DMS53 treated with DMSO at 0.1 percent for 48 hours (cell line): ENCODE measurements around the gene SH3BP5L.

Source experiments
- DNase-seq: peaks from one replicate; lab custom pipeline; 2025; ENCODE audit not compliant: unreplicated experiment; lab: John Stamatoyannopoulos, UW

SH3BP5L gene

GRCh38 chr1:248851390-248851789 is 25.7 kb upstream of the SH3BP5L start:
- DNase-seq = no peak

- DNase-seq = no peak
Observed at GRCh38 chr1:248850536-248851251, 25.0 kb upstream of the SH3BP5L start.

- no peak for DNase-seq
Observed at GRCh38 chr1:248850124-248850523, 24.4 kb upstream of the SH3BP5L start.

GRCh38 chr1:248849637-248850036 is 23.9 kb upstream of the SH3BP5L start:
- no peak for DNase-seq

- no peak for DNase-seq
Observed at GRCh38 chr1:248849152-248849551, 23.4 kb upstream of the SH3BP5L start.

- DNase-seq = no peak
Observed at GRCh38 chr1:248848602-248849001, 22.9 kb upstream of the SH3BP5L start.

- no peak for DNase-seq
Observed at GRCh38 chr1:248847956-248848561, 22.3 kb upstream of the SH3BP5L start.

- no peak for DNase-seq
Observed at GRCh38 chr1:248847181-248847955, 21.7 kb upstream of the SH3BP5L start.

- DNase-seq = no peak
Observed at GRCh38 chr1:248844526-248844925, 18.8 kb upstream of the SH3BP5L start.

GRCh38 chr1:248843687-248844086 is 18.0 kb upstream of the SH3BP5L start:
- no peak for DNase-seq

- DNase-seq = no peak
Observed at GRCh38 chr1:248842781-248843331, 17.1 kb upstream of the SH3BP5L start.

- DNase-seq = no peak
Observed at GRCh38 chr1:248841702-248842395, 16.1 kb upstream of the SH3BP5L start.

GRCh38 chr1:248840946-248841345 is 15.2 kb upstream of the SH3BP5L start:
- DNase-seq = no peak

GRCh38 chr1:248839168-248839555 is 13.4 kb upstream of the SH3BP5L start:
- DNase-seq = no peak

- DNase-seq = peak; percentile 73
Observed at GRCh38 chr1:248838357-248839167, 12.8 kb upstream of the SH3BP5L start.

- DNase-seq = peak; percentile 96
Observed at GRCh38 chr1:248837781-248838356, 12.2 kb upstream of the SH3BP5L start, which contains the start of gene ZNF672. Gene ZNF672, plus strand, starts transcription at chr1:248838224. Its CDS starts 9,051 bp downstream, at chr1:248847275.

GRCh38 chr1:248837045-248837780 is 11.5 kb upstream of the SH3BP5L start:
- DNase-seq = peak; percentile 56

GRCh38 chr1:248834343-248834940 is 8.7 kb upstream of the SH3BP5L start:
- no peak for DNase-seq

- DNase-seq = no peak
Observed at GRCh38 chr1:248831842-248832241, 6.1 kb upstream of the SH3BP5L start.
